GM12874 (cell line): ENCODE results near the gene PRM3.

Source experiments
- CTCF ChIP-seq: IDR thresholded peaks from 2 replicates; pipeline ENCODE4 v1.5.1; 2011; ENCODE audit warnings: low read depth, mild to moderate bottlenecking, control low read depth, low read length, moderate library complexity; ENCODE audit not compliant: insufficient read depth

PRM3 gene

GRCh38 chr16:11251525-11252481 is 21.6 kb downstream of the PRM3 start:
- TF ChIP-seq CTCF: no peak

- no peak for TF ChIP-seq CTCF
Measured at GRCh38 chr16:11250786-11251524, 22.5 kb downstream of the PRM3 start.

GRCh38 chr16:11250091-11250785 is 23.2 kb downstream of the PRM3 start:
- no peak for TF ChIP-seq CTCF

- no peak for TF ChIP-seq CTCF
Measured at GRCh38 chr16:11249233-11250061, 24.0 kb downstream of the PRM3 start.

- no peak for TF ChIP-seq CTCF
Measured at GRCh38 chr16:11248133-11248532, 25.3 kb downstream of the PRM3 start.

GRCh38 chr16:11245988-11246387 is 27.4 kb downstream of the PRM3 start:
- no peak for TF ChIP-seq CTCF
